Middle frontal gyrus (tissue), 1 donor: Measurements from ENCODE around the gene COBL.

Experiments used
- DNase-seq: peaks from one replicate; pipeline ENCODE4 v3.0.0-alpha.2; 2015; ENCODE audit warnings: low spot score; ENCODE audit errors: extremely low spot score

The COBL gene

DNA sequence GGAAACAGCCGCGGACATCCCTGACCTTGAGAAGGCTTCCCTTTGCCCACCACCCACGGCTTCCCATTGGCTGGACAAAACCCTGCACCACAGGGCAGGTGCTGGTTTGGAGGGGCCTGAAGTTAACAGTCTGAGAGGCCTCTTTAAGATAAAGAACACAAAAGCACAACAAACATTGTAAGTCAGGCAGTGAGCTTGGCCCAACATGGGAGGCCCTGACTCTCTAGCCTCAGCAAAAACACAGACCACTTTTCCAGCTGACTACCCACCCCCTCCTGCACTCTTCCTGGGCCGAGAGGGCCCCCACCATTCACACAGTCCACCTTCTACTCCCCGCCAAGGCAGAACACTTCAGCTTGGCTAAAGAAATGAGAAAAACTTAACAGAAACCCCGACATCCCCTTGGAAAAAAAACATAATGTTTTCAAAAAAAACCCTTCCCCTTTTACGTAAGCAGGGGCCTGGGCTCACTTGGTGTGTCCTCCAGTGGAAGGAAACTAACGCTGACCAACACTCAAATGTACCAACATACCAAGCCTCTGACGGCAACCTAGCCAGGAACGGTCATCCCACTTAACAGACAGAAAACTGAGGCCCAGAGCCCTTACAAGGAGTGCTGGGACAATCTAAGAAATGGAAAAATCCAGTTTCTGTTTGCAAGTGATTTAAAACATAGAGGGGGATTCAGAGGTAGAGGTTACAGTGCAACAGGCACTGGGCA is 80.9 kb downstream of the COBL start:
- no peak for DNase-seq

GRCh38 chr7:51234609-51235308 is 81.8 kb downstream of the COBL start:
- no peak for DNase-seq

- no peak for DNase-seq
Observed at GRCh38 chr7:51234139-51234538, 82.5 kb downstream of the COBL start.

GRCh38 chr7:51233374-51233773 is 83.2 kb downstream of the COBL start:
- DNase-seq = no peak

DNA sequence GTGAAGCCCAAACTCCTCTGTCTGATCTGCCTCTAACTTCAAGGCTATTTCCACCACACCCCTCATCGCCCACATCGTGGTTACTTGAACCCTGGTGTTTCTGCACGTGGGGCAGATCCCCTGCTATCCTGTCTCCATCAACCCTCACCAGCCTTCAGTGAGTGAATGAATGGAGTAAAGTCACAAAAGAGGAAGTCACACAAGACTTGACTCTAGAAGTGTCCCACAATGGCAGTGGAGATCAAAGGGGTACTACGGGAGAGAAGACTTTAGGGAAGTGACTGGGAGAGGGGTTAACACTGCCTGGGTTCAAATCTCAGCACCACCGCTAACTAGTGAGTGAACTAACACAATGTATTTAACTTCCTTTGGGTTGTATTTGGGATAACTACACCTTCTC is 85.9 kb downstream of the COBL start:
- no peak for DNase-seq

- DNase-seq = no peak
Observed at GRCh38 chr7:51230324-51230625, 86.3 kb downstream of the COBL start.

- no peak for DNase-seq
Observed at GRCh38 chr7:51229620-51230323, 86.8 kb downstream of the COBL start.

GRCh38 chr7:51229106-51229537 is 87.5 kb downstream of the COBL start:
- no peak for DNase-seq

- DNase-seq = no peak
Observed at GRCh38 chr7:51228386-51228958, 88.1 kb downstream of the COBL start.

DNA sequence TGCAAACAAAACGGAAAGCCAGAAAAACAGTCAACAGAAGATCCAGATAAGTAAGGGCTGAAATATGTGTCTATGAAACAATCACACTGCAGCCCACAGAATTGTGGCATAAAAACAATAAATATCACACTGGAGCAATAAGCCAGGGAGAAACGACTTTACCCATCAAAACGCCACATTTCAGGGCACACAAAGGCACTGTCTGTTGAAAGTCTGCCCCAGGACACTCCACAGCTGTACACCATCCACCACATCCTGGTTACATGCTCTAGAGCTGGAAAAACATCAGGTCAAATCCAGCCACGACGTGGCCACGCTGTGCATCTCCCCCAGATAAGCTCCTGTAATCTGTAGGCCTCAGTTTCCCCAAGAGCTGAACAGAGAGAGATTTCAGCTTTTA is 88.7 kb downstream of the COBL start:
- no peak for DNase-seq

- no peak for DNase-seq
Observed at GRCh38 chr7:51226916-51227535, 89.6 kb downstream of the COBL start.

GRCh38 chr7:51226063-51226755 is 90.4 kb downstream of the COBL start:
- no peak for DNase-seq

GRCh38 chr7:51224811-51225595 is 91.6 kb downstream of the COBL start:
- DNase-seq = no peak

- DNase-seq = no peak
Observed at GRCh38 chr7:51223505-51223904, 93.1 kb downstream of the COBL start.

GRCh38 chr7:51222916-51223315 is 93.7 kb downstream of the COBL start:
- DNase-seq = no peak

- DNase-seq = no peak
Observed at GRCh38 chr7:51220226-51220625, 96.4 kb downstream of the COBL start.

- DNase-seq = no peak
Observed at GRCh38 chr7:51219261-51219988, 97.2 kb downstream of the COBL start.

DNA sequence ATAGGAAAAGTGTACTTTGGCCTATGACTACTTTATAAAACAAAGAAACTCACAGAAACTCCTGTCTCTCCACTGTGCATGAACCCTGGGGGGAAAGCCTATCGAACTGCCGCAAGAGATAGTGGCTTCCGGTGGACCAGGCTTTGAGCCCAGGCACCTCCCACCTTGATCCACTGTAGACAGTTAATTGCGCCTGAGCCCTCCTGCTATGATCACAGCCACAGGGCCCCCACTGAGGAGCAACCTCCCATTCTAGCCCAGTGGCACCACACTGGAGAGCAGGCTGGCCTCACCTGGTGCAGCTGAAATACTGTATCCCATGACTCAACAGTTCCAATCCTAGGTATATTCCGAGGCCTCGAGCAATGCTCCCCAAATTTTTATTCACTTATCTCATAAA is 98.8 kb downstream of the COBL start:
- no peak for DNase-seq

DNA sequence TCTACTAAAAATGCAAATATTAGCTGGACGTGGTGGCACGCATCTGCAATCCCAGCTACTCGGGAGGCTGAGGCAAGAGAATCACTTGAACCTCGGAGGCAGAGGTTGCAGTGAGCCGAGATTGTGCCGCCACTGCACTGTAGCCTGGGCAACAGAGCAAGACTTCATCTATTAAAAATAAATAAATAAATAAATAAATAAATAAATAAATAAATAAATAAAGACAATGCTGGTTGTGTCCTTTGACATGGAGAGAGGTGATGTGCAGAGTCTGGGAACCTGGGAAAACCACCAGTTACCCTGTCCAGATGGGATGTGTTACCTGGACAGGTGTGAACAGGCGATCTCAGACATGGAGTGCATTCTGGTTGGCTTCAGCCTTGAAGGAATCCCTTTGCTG is 102.5 kb downstream of the COBL start:
- DNase-seq = no peak

- no peak for DNase-seq
Observed at GRCh38 chr7:51213618-51214017, 103.0 kb downstream of the COBL start.
